H1 (cell line): ENCODE data around the gene PCCA. TPM values are rescaled to one million over a fixed set of nuclear protein-coding genes. Genes with fewer than 3 reads are reported as not detected.

Experiments
- ATF3 ChIP-seq: IDR thresholded peaks from 2 replicates; pipeline ENCODE4 v1.6.1; 2011; ENCODE audit warnings: low read depth, mild to moderate bottlenecking, low read length; ENCODE audit not compliant: insufficient read depth
- EGR1 ChIP-seq: IDR thresholded peaks from 2 replicates; pipeline ENCODE4 v1.6.1; 2011; ENCODE audit warnings: low read depth, low read length, borderline replicate concordance
- SP2 ChIP-seq: IDR thresholded peaks from 2 replicates; pipeline ENCODE4 v1.6.1; 2012; ENCODE audit warnings: mild to moderate bottlenecking, low read length, inconsistent platforms
- polyA plus RNA-seq, 7 experiments: library from polyadenylated mRNA; depleted of rRNA in 3 of 7; stranded (reverse) in 5 of 7; unstranded in 2 of 7; fragments of >200 nt in 5 of 7; fragments of 200-250 nt in 2 of 7; gene quantifications; 1 replicate in 5 of 7; 2 replicates in 1 of 7; 4 replicates in 1 of 7; pipeline versions ENCODE4 v1.2.1 to v1.2.3, GENCODE V29; 2011 to 2013; ENCODE audit warnings: missing spikeins in 2 of 7, mixed read lengths in 2 of 7
- total RNA-seq: library from RNA; stranded (reverse); fragmentation: NEBNext Ultra II Directional; extraction: Animal tissue kit (Norgen Biotek cat#: 25700); gene quantifications from 2 replicates; pipeline ENCODE4 v1.2.1, GENCODE V29; 2021

The PCCA gene
- total and polyA plus RNA-seq, 2 of the 8 experiments (the other 6 are each of a cell fraction or from before 2014, with no cell fraction given): 18.4 to 49.8 TPM

- TF ChIP-seq ATF3 (no peak), SP2 (no peak), EGR1 (no peak)
Observed at GRCh38 chr13:100506154-100506553, 417.3 kb downstream of the PCCA start (continued).
